Fibroblast of skin of right biceps (primary cell): ENCODE results near the gene DNAAF3.
A peak's percentile ranks its signal among the peaks of the same experiment; 100 is the strongest.
"Not testable (repeated sequence)": the region's sequence is repeated elsewhere in the genome, so short reads cannot be mapped to it uniquely, and the experiment has no call there.

Source experiments
- DNase-seq: peaks from one replicate; pipeline ENCODE4 v3.0.0-alpha.2; 2013

Gene DNAAF3

GRCh38 chr19:55175117-55175867 lies 8.9 kb upstream of the DNAAF3 start:
- no peak for DNase-seq

- DNase-seq: no peak
Measured at GRCh38 chr19:55174425-55175116, 8.2 kb upstream of the DNAAF3 start.

- DNase-seq: peak; percentile 78
Measured at GRCh38 chr19:55173714-55174409, 7.4 kb upstream of the DNAAF3 start.

- no peak for DNase-seq
Measured at GRCh38 chr19:55173186-55173713, 6.8 kb upstream of the DNAAF3 start.

GRCh38 chr19:55172741-55173140 lies 6.3 kb upstream of the DNAAF3 start:
- peak; percentile 80 for DNase-seq

GRCh38 chr19:55172318-55172717 lies 5.9 kb upstream of the DNAAF3 start:
- DNase-seq: not testable (repeated sequence)

- DNase-seq: no peak
Measured at GRCh38 chr19:55171440-55171839, 5.0 kb upstream of the DNAAF3 start.

- DNase-seq: no peak
Measured at GRCh38 chr19:55169136-55169535, 2.7 kb upstream of the DNAAF3 start.

- peak; percentile 74 for DNase-seq
Measured at GRCh38 chr19:55165952-55166529, 372 bp downstream of the DNAAF3 start.

GRCh38 chr19:55161571-55162322 lies 4.7 kb downstream of the DNAAF3 start:
- DNase-seq: no peak

- DNase-seq: no peak
Measured at GRCh38 chr19:55160986-55161365, 5.4 kb downstream of the DNAAF3 start.

GRCh38 chr19:55160128-55160985 lies 6.1 kb downstream of the DNAAF3 start:
- peak; percentile 81 for DNase-seq

GRCh38 chr19:55158848-55159749 lies 7.3 kb downstream of the DNAAF3 start:
- DNase-seq: peak; percentile 37

GRCh38 chr19:55158423-55158822 lies 8.0 kb downstream of the DNAAF3 start:
- no peak for DNase-seq

GRCh38 chr19:55157064-55157908 lies 9.1 kb downstream of the DNAAF3 start, which contains the start of gene TNNI3:
Gene TNNI3, minus strand, starts transcription at chr19:55157732. Its CDS starts 143 bp downstream, at chr19:55157589.
- no peak for DNase-seq

- peak; percentile 40 for DNase-seq
Measured at GRCh38 chr19:55156202-55157063, 10.0 kb downstream of the DNAAF3 start.

GRCh38 chr19:55155784-55156183 lies 10.6 kb downstream of the DNAAF3 start:
- not testable (repeated sequence) for DNase-seq

GRCh38 chr19:55153652-55154264 lies 12.7 kb downstream of the DNAAF3 start:
- no peak for DNase-seq
